ENCODE measurements around the gene PDSS2.

The PDSS2 gene

GRCh38 chr6:107361753-107362604 is 97.4 kb downstream of the PDSS2 start:
- DNase-seq (ENCODE audit: low read depth in 2 of 2) = peak in 1 of 2 experiments; percentile 7

- no peak for DNase-seq (ENCODE audit: low read depth in 2 of 2)
These were observed 98.9 kb downstream of the PDSS2 start for GRCh38 chr6:107360476-107360875.

- DNase-seq (ENCODE audit: low read depth in 2 of 2) = no peak
These were observed 101.5 kb downstream of the PDSS2 start for GRCh38 chr6:107357842-107358241.

GRCh38 chr6:107357031-107357430 is 102.3 kb downstream of the PDSS2 start:
- no peak for DNase-seq (ENCODE audit: low read depth in 2 of 2)

- DNase-seq (ENCODE audit: low read depth in 2 of 2) = no peak
These were observed 103.7 kb downstream of the PDSS2 start for GRCh38 chr6:107355659-107356058.

- no peak for DNase-seq (ENCODE audit: low read depth in 2 of 2)
These were observed 104.9 kb downstream of the PDSS2 start for GRCh38 chr6:107354451-107354850.

GRCh38 chr6:107353773-107354382 is 105.5 kb downstream of the PDSS2 start:
- DNase-seq (ENCODE audit: low read depth in 2 of 2) = no peak

GRCh38 chr6:107348224-107348623 is 111.1 kb downstream of the PDSS2 start:
- no peak for DNase-seq (ENCODE audit: low read depth in 2 of 2)

GRCh38 chr6:107345393-107345792 is 114.0 kb downstream of the PDSS2 start:
- DNase-seq (ENCODE audit: low read depth in 2 of 2) = no peak

- no peak for DNase-seq (ENCODE audit: low read depth in 2 of 2)
These were observed 114.4 kb downstream of the PDSS2 start for GRCh38 chr6:107344981-107345380.

GRCh38 chr6:107344383-107344782 is 115.0 kb downstream of the PDSS2 start:
- no peak for DNase-seq (ENCODE audit: low read depth in 2 of 2)

GRCh38 chr6:107342144-107342543 is 117.2 kb downstream of the PDSS2 start:
- DNase-seq (ENCODE audit: low read depth in 2 of 2) = no peak

GRCh38 chr6:107340881-107341280 is 118.5 kb downstream of the PDSS2 start:
- DNase-seq (ENCODE audit: low read depth in 2 of 2) = no peak

- no peak for DNase-seq (ENCODE audit: low read depth in 2 of 2)
These were observed 122.1 kb downstream of the PDSS2 start for GRCh38 chr6:107337191-107337741.

- DNase-seq (ENCODE audit: low read depth in 2 of 2) = no peak
These were observed 125.3 kb downstream of the PDSS2 start for GRCh38 chr6:107334026-107334425.

GRCh38 chr6:107333491-107333890 is 125.9 kb downstream of the PDSS2 start:
- no peak for DNase-seq (ENCODE audit: low read depth in 2 of 2)

GRCh38 chr6:107331409-107332386 is 127.7 kb downstream of the PDSS2 start:
- no peak for DNase-seq (ENCODE audit: low read depth in 2 of 2)

- DNase-seq (ENCODE audit: low read depth in 2 of 2) = no peak
These were observed 129.2 kb downstream of the PDSS2 start for GRCh38 chr6:107330168-107330567.

- DNase-seq (ENCODE audit: low read depth in 2 of 2) = no peak
These were observed 130.1 kb downstream of the PDSS2 start for GRCh38 chr6:107329063-107329860.

- no peak for DNase-seq (ENCODE audit: low read depth in 2 of 2)
These were observed 131.3 kb downstream of the PDSS2 start for GRCh38 chr6:107328081-107328480.

Data from fibroblast of skin of left quadriceps (primary cell).